IPS DF 6.9 (cell line): ENCODE results near the gene CDK4.
"Not testable (repeated sequence)": the region's sequence is repeated elsewhere in the genome, so short reads cannot be mapped to it uniquely, and the experiment has no call there.

ENCODE experiments used
- DNase-seq: peaks from one replicate; pipeline ENCODE4 v3.0.0-alpha.2; 2013; ENCODE audit warnings: low read depth, low spot score
- H3K27ac ChIP-seq: one replicate; pipeline ENCODE4 v1.5.1; 2013; ENCODE audit warnings: low read length, control low read depth
- H3K27me3 ChIP-seq: 2 replicates; pipeline ENCODE4 v1.6.1; 2013; ENCODE audit warnings: mild to moderate bottlenecking, low read length; ENCODE audit not compliant: control insufficient read depth, insufficient read depth
- H3K36me3 ChIP-seq: 2 replicates; pipeline ENCODE4 v1.6.1; 2013; ENCODE audit warnings: low read length; ENCODE audit not compliant: control insufficient read depth, insufficient read depth
- H3K4me1 ChIP-seq: 2 replicates; pipeline ENCODE4 v1.6.1; 2013; ENCODE audit warnings: low read length; ENCODE audit not compliant: control insufficient read depth, insufficient read depth
- H3K4me3 ChIP-seq: 2 replicates; pipeline ENCODE4 v1.5.1; 2013; ENCODE audit warnings: mild to moderate bottlenecking, low read length
- H3K9me3 ChIP-seq: 2 replicates; pipeline ENCODE4 v1.6.1; 2013; ENCODE audit warnings: low read length, inconsistent platforms; ENCODE audit not compliant: control insufficient read depth, insufficient read depth
- WGBS: extraction: QIAGEN DNeasy Blood & Tissue Kit; methylation state at CpG from one replicate; pipeline ENCODE4 v1.1.7; 2013; ENCODE audit warnings: mixed read lengths, missing lambda C conversion rate; ENCODE audit not compliant: insufficient read length, insufficient coverage; 5-methylcytosine and 5-hydroxymethylcytosine counted together

Gene CDK4

GRCh38 chr12:57718641-57719528, 33.2 kb downstream of the CDK4 start:
- no peak for DNase-seq
- Histone ChIP-seq H3K36me3 (no peaks in the 10 kb centered on the region; the same call in 1 of the 2 replicates), H3K4me3 (no peak overlapping the region), H3K9me3 (no peaks in the 10 kb centered on the region), H3K27me3 (no peaks in the 10 kb centered on the region; the same call in 1 of the 2 replicates), H3K4me1 (no peaks in the 10 kb centered on the region; the same call in 1 of the 2 replicates), H3K27ac (no peak overlapping the region)
- no CpG with 5 or more reads among the region's 15 CpGs for WGBS

GRCh38 chr12:57717846-57718640, 34.1 kb downstream of the CDK4 start:
- H3K9me3 ChIP-seq: no peaks in the 10 kb centered on the region
- 100% methylated on average over 2 of the region's 22 CpGs for WGBS
- H3K27me3 ChIP-seq: no peaks in the 10 kb centered on the region
- no peaks in the 10 kb centered on the region; the same call in 1 of the 2 replicates for H3K4me1 ChIP-seq
- H3K27ac ChIP-seq: no peak overlapping the region
- no peak for DNase-seq
- no peak overlapping the region for H3K4me3 ChIP-seq
- no peaks in the 10 kb centered on the region; the same call in 1 of the 2 replicates for H3K36me3 ChIP-seq

- Histone ChIP-seq H3K36me3 (no peaks in the 10 kb centered on the region; the same call in 1 of the 2 replicates), H3K4me1 (no peaks in the 10 kb centered on the region; the same call in 1 of the 2 replicates), H3K4me3 (no peak overlapping the region), H3K9me3 (no peaks in the 10 kb centered on the region), H3K27ac (no peak overlapping the region), H3K27me3 (no peaks in the 10 kb centered on the region)
- WGBS: no CpG with 5 or more reads among the region's 5 CpGs
- no peak for DNase-seq
These were observed 35.0 kb downstream of the CDK4 start for GRCh38 chr12:57717131-57717530.

GRCh38 chr12:57716305-57716704, 35.8 kb downstream of the CDK4 start:
- no peaks in the 10 kb centered on the region; the same call in 1 of the 2 replicates for H3K36me3 ChIP-seq

GRCh38 chr12:57715786-57716185, 36.3 kb downstream of the CDK4 start:
- no peak overlapping the region for H3K27ac ChIP-seq
- H3K36me3 ChIP-seq: no peaks in the 10 kb centered on the region; the same call in 1 of the 2 replicates
- H3K4me3 ChIP-seq: no peak overlapping the region
- no CpG with 5 or more reads among the region's 12 CpGs for WGBS
- no peaks in the 10 kb centered on the region; the same call in 1 of the 2 replicates for H3K4me1 ChIP-seq
- no peaks in the 10 kb centered on the region for H3K27me3 ChIP-seq
- H3K9me3 ChIP-seq: no peaks in the 10 kb centered on the region
- no peak for DNase-seq

More at GRCh38 chr12:57716305-57716704, 35.8 kb downstream of the CDK4 start:
- no peaks in the 10 kb centered on the region; the same call in 1 of the 2 replicates for H3K4me1 ChIP-seq
- no peak overlapping the region for H3K27ac ChIP-seq
- no peak overlapping the region for H3K4me3 ChIP-seq
- no peak for DNase-seq
- H3K9me3 ChIP-seq: no peaks in the 10 kb centered on the region
- WGBS: no CpG with 5 or more reads among the region's 4 CpGs
- H3K27me3 ChIP-seq: no peaks in the 10 kb centered on the region

- H3K4me1 ChIP-seq, H3K36me3 ChIP-seq, H3K9me3 ChIP-seq, H3K27ac ChIP-seq, H3K27me3 ChIP-seq, H3K4me3 ChIP-seq, DNase-seq: not testable (repeated sequence)
- no CpG with 5 or more reads among the region's 6 CpGs for WGBS
These were observed 36.9 kb downstream of the CDK4 start for GRCh38 chr12:57715036-57715748.

GRCh38 chr12:57713209-57713608, 38.9 kb downstream of the CDK4 start:
- no peaks in the 10 kb centered on the region for H3K27me3 ChIP-seq
- no peak overlapping the region for H3K4me3 ChIP-seq
- no peaks in the 10 kb centered on the region for H3K4me1 ChIP-seq
- no CpG with 5 or more reads among the region's 5 CpGs for WGBS
- no peak overlapping the region for H3K27ac ChIP-seq
- H3K36me3 ChIP-seq: no peaks in the 10 kb centered on the region; the same call in 1 of the 2 replicates
- H3K9me3 ChIP-seq: no peaks in the 10 kb centered on the region
- no peak for DNase-seq

- no peak for DNase-seq
- no peak overlapping the region for H3K4me3 ChIP-seq
- H3K27ac ChIP-seq: no peak overlapping the region
- no peaks in the 10 kb centered on the region; the same call in 1 of the 2 replicates for H3K36me3 ChIP-seq
- WGBS: no CpG with 5 or more reads among the region's 3 CpGs
- H3K27me3 ChIP-seq: no peaks in the 10 kb centered on the region
- H3K4me1 ChIP-seq: no peaks in the 10 kb centered on the region
- no peaks in the 10 kb centered on the region for H3K9me3 ChIP-seq
These were observed 39.4 kb downstream of the CDK4 start for GRCh38 chr12:57712701-57713100.

GRCh38 chr12:57708296-57708695, 43.8 kb downstream of the CDK4 start:
- no peak for DNase-seq
- Histone ChIP-seq H3K9me3 (no peaks in the 10 kb centered on the region), H3K27me3 (no peaks in the 10 kb centered on the region), H3K4me1 (no peaks in the 10 kb centered on the region), H3K36me3 (no peaks in the 10 kb centered on the region), H3K4me3 (no peak overlapping the region), H3K27ac (no peak overlapping the region)
- WGBS: no CpG with 5 or more reads among the region's 2 CpGs

- Histone ChIP-seq H3K36me3 (no peaks in the 10 kb centered on the region), H3K4me1 (no peaks in the 10 kb centered on the region), H3K27ac (no peak overlapping the region), H3K4me3 (no peak overlapping the region), H3K27me3 (no peaks in the 10 kb centered on the region), H3K9me3 (no peaks in the 10 kb centered on the region)
- no CpG with 5 or more reads among the region's 3 CpGs for WGBS
- no peak for DNase-seq
These were observed 44.9 kb downstream of the CDK4 start for GRCh38 chr12:57707250-57707649.
